H1 (cell line): ENCODE measurements around the gene CCNY. TPM values are rescaled to one million over a fixed set of nuclear protein-coding genes. Genes with fewer than 3 reads are reported as not detected.

Experiments used
- CTCF ChIA-PET: fragments of 300-600 bp; sonication (Branson Sonifier 250); formaldehyde crosslinking; loops from one replicate; lab custom pipeline; 2021; ENCODE audit not compliant: partially characterized antibody; lab: Charles Lee
- POLR2A ChIA-PET: fragments of 300-600 bp; sonication (Branson Sonifier 250); formaldehyde crosslinking; loops from one replicate; lab custom pipeline; 2021; ENCODE audit warnings: inconsistent platforms; ENCODE audit not compliant: partially characterized antibody; lab: Charles Lee
- DNase-seq, 2 experiments: peaks; one replicate each; pipeline versions ENCODE4 v3.0.0 to v3.0.0-alpha.2; 2010 to 2022; ENCODE audit warnings: low spot score in 2 of 2, low read depth in 1 of 2, mixed read lengths in 1 of 2
- FAIRE-seq: peaks from 2 replicates; lab custom pipeline; 2011; peaks lifted over from hg19 to GRCh38; lab: Jason Lieb, UNC
- H2AFZ ChIP-seq: 2 replicates; pipeline ENCODE4 v1.8.1; 2012; ENCODE audit warnings: low read length, inconsistent platforms
- H2AK5ac ChIP-seq: 2 replicates; pipeline ENCODE4 v1.6.1; 2013; ENCODE audit warnings: low read depth, low read length
- H2BK120ac ChIP-seq: replicated peaks from 2 replicates; pipeline ENCODE3; 2013; ENCODE audit warnings: low read depth, low read length, inconsistent platforms
- H2BK12ac ChIP-seq: 2 replicates; pipeline ENCODE4 v1.6.1; 2013; ENCODE audit warnings: low read depth, low read length
- H2BK15ac ChIP-seq: 2 replicates; pipeline ENCODE4 v1.6.1; 2013; ENCODE audit warnings: low read length
- H2BK20ac ChIP-seq: 2 replicates; pipeline ENCODE4 v1.6.1; 2013; ENCODE audit warnings: low read length
- H2BK5ac ChIP-seq: 2 replicates; pipeline ENCODE4 v1.6.1; 2013; ENCODE audit warnings: low read depth, low read length
- H3K14ac ChIP-seq: 2 replicates; pipeline ENCODE4 v1.6.1; 2013; ENCODE audit warnings: inconsistent platforms; ENCODE audit not compliant: insufficient read length
- H3K18ac ChIP-seq: 2 replicates; pipeline ENCODE4 v1.6.1; 2013; ENCODE audit warnings: low read length; ENCODE audit errors: extremely low read depth
- H3K23ac ChIP-seq: 2 replicates; pipeline ENCODE4 v1.6.1; 2013; ENCODE audit warnings: inconsistent platforms; ENCODE audit not compliant: insufficient read length
- H3K23me2 ChIP-seq: 2 replicates; pipeline ENCODE4 v1.6.1; 2013; ENCODE audit warnings: low read depth, low read length
- H3K27ac ChIP-seq: 2 replicates; pipeline ENCODE4 v1.6.1; 2011; ENCODE audit warnings: low read depth, low read length, inconsistent platforms
- H3K27me3 ChIP-seq, 4 experiments: replicated peaks in 1 of 4; 1 replicate in 1 of 4; 2 replicates in 3 of 4; pipeline versions ENCODE4 v1.6.1 to v1.8.1; 2011 to 2013; ENCODE audit warnings: low read length in 3 of 4, mild to moderate bottlenecking in 3 of 4, inconsistent platforms in 2 of 4, mixed read lengths in 2 of 4, moderate library complexity in 1 of 4; ENCODE audit not compliant: control insufficient read depth in 3 of 4, insufficient read depth in 3 of 4; ENCODE audit errors: extremely low read depth in 1 of 4
- H3K36me3 ChIP-seq, 4 experiments: 2 replicates each; pipeline versions ENCODE4 v1.6.1 to v1.8.1; 2011 to 2013; ENCODE audit warnings: mild to moderate bottlenecking in 4 of 4, low read length in 3 of 4, moderate library complexity in 2 of 4, control low read depth in 1 of 4, inconsistent platforms in 1 of 4; ENCODE audit not compliant: insufficient read depth in 4 of 4, control insufficient read depth in 2 of 4
- H3K4ac ChIP-seq: replicated peaks from 2 replicates; pipeline ENCODE3; 2013; ENCODE audit warnings: low read length, low read depth, mixed read lengths, inconsistent platforms; ENCODE audit not compliant: insufficient read length
- H3K4me1 ChIP-seq, 4 experiments: replicated peaks in 1 of 4; 1 replicate in 1 of 4; 2 replicates in 3 of 4; pipeline versions ENCODE4 v1.6.1 to v1.8.1; 2011 to 2013; ENCODE audit warnings: low read length in 3 of 4, inconsistent platforms in 2 of 4, mixed read lengths in 1 of 4; ENCODE audit not compliant: insufficient read depth in 4 of 4, control insufficient read depth in 3 of 4
- H3K4me2 ChIP-seq, 2 experiments: 2 replicates each; pipeline versions ENCODE4 v1.6.1 to v1.8.1; 2011 to 2013; ENCODE audit warnings: low read depth in 2 of 2, low read length in 2 of 2, control low read depth in 1 of 2, inconsistent platforms in 1 of 2, mild to moderate bottlenecking in 1 of 2; ENCODE audit not compliant: insufficient read depth in 1 of 2
- H3K4me3 ChIP-seq, 4 experiments: fragments of 200-600, 300-600 bp in 1 of 4; sonication (generic), shearing (Covaris generic), sonication (Bioruptor Twin) in 1 of 4; 2 replicates each; pipeline versions ENCODE4 v1.5.1 to v1.8.1; 2011 to 2016; ENCODE audit warnings: low read length in 4 of 4, low read depth in 3 of 4, control low read depth in 2 of 4, inconsistent platforms in 2 of 4, mild to moderate bottlenecking in 2 of 4, mixed read lengths in 1 of 4, moderate library complexity in 1 of 4; ENCODE audit not compliant: insufficient read depth in 2 of 4; ENCODE audit errors: extremely low read depth in 1 of 4
- H3K56ac ChIP-seq: replicated peaks from 2 replicates; pipeline ENCODE3; 2013; ENCODE audit warnings: low read depth, mild to moderate bottlenecking, mixed read lengths, low read length, inconsistent platforms; ENCODE audit not compliant: insufficient read length
- H3K79me1 ChIP-seq: 2 replicates; pipeline ENCODE4 v1.6.1; 2013; ENCODE audit warnings: low read depth, low read length, control low read depth
- H3K79me2 ChIP-seq, 2 experiments: 2 replicates each; pipeline versions ENCODE4 v1.6.1 to v1.8.1; 2012 to 2013; ENCODE audit warnings: low read length in 2 of 2, mild to moderate bottlenecking in 2 of 2, inconsistent platforms in 1 of 2; ENCODE audit not compliant: insufficient read depth in 2 of 2, control insufficient read depth in 1 of 2
- H3K9ac ChIP-seq, 4 experiments: replicated peaks in 1 of 4; 1 replicate in 1 of 4; 2 replicates in 3 of 4; pipeline versions ENCODE4 v1.6.1 to v1.8.1; 2011 to 2013; ENCODE audit warnings: low read depth in 3 of 4, low read length in 3 of 4, control low read depth in 2 of 4, mild to moderate bottlenecking in 2 of 4, moderate library complexity in 2 of 4, inconsistent platforms in 1 of 4; ENCODE audit errors: extremely low read depth in 1 of 4
- H3K9me3 ChIP-seq, 2 experiments: 2 replicates each; pipeline versions ENCODE4 v1.6.1 to v1.8.1; 2012 to 2013; ENCODE audit warnings: mild to moderate bottlenecking in 2 of 2, moderate library complexity in 2 of 2, control low read depth in 1 of 2, inconsistent platforms in 1 of 2, low read depth in 1 of 2, low read length in 1 of 2, mixed read lengths in 1 of 2; ENCODE audit not compliant: insufficient read depth in 2 of 2
- H4K20me1 ChIP-seq, 2 experiments: replicated peaks in 1 of 2; 2 replicates each; pipeline versions ENCODE3 to v1.8.1; 2011 to 2013; ENCODE audit warnings: inconsistent platforms in 2 of 2, low read length in 2 of 2, mild to moderate bottlenecking in 1 of 2; ENCODE audit not compliant: insufficient read depth in 2 of 2, control insufficient read depth in 1 of 2
- H4K5ac ChIP-seq: 2 replicates; pipeline ENCODE4 v1.6.1; 2013; ENCODE audit warnings: low read length, low read depth, mixed read lengths, inconsistent platforms; ENCODE audit not compliant: insufficient read length
- H4K8ac ChIP-seq: 2 replicates; pipeline ENCODE4 v1.8.0; 2013; ENCODE audit warnings: mild to moderate bottlenecking, moderate library complexity, low read length, inconsistent platforms; ENCODE audit not compliant: insufficient read depth; ENCODE audit errors: extremely low read depth
- H4K91ac ChIP-seq: replicated peaks from 2 replicates; pipeline ENCODE3; 2013; ENCODE audit warnings: low read length, mixed read lengths, inconsistent platforms; ENCODE audit not compliant: insufficient read length
- CEBPB ChIP-seq: IDR thresholded peaks from 2 replicates; pipeline ENCODE4 v1.6.1; 2012; ENCODE audit warnings: low read depth, low read length
- CHD1 ChIP-seq: IDR thresholded peaks from 2 replicates; pipeline ENCODE4 v1.6.1; 2012; ENCODE audit warnings: low read depth, low read length, improper control_type of control experiment
- EP300 ChIP-seq, 2 experiments: IDR thresholded peaks; 1 replicate in 1 of 2; 2 replicates in 1 of 2; pipeline ENCODE4 v1.6.1; 2011 to 2012; ENCODE audit warnings: low read depth in 2 of 2, low read length in 2 of 2, mild to moderate bottlenecking in 2 of 2, borderline replicate concordance in 1 of 2, inconsistent platforms in 1 of 2, moderate library complexity in 1 of 2
- EZH2 ChIP-seq: fragments of 200-600 bp; sonication (generic); IDR thresholded peaks from 2 replicates; pipeline ENCODE4 v1.7.1; 2012; ENCODE audit warnings: low read depth, mild to moderate bottlenecking, moderate library complexity, low read length, inconsistent platforms; ENCODE audit not compliant: severe bottlenecking
- KDM5A ChIP-seq: fragments of 200-600 bp; IDR thresholded peaks from 2 replicates; pipeline ENCODE4 v1.7.1; 2012; ENCODE audit warnings: mild to moderate bottlenecking, low read length, inconsistent platforms, mixed read lengths
- SP2 ChIP-seq: IDR thresholded peaks from 2 replicates; pipeline ENCODE4 v1.6.1; 2012; ENCODE audit warnings: mild to moderate bottlenecking, low read length, inconsistent platforms
- TBP ChIP-seq: IDR thresholded peaks from 2 replicates; pipeline ENCODE4 v1.6.1; 2011; ENCODE audit warnings: low read depth, low read length, improper control_type of control experiment
- TCF12 ChIP-seq: IDR thresholded peaks from 2 replicates; pipeline ENCODE4 v1.6.1; 2011; ENCODE audit warnings: low read depth, mild to moderate bottlenecking, low read length
- TEAD4 ChIP-seq: IDR thresholded peaks from 2 replicates; pipeline ENCODE4 v1.6.1; 2012; ENCODE audit warnings: low read depth, low read length, inconsistent platforms, mixed read lengths
- WGBS, 2 experiments: shearing (Covaris generic) in 1 of 2; methylation state at CpG; one replicate each; pipeline versions ENCODE4 v1.1.6 to v1.1.7; 2013 to 2015; ENCODE audit warnings: low lambda C conversion rate in 2 of 2, mixed read lengths in 2 of 2, inconsistent platforms in 1 of 2, low coverage in 1 of 2, missing lambda C conversion rate in 1 of 2; ENCODE audit not compliant: insufficient replicate concordance in 2 of 2, insufficient coverage in 1 of 2, insufficient read length in 1 of 2; ENCODE audit errors: extremely low coverage in 1 of 2, missing lambda C conversion rate in 1 of 2; 5-methylcytosine and 5-hydroxymethylcytosine counted together
- polyA plus RNA-seq, 7 experiments: library from polyadenylated mRNA; depleted of rRNA in 3 of 7; stranded (reverse) in 5 of 7; unstranded in 2 of 7; fragments of >200 nt in 5 of 7; fragments of 200-250 nt in 2 of 7; gene quantifications; 1 replicate in 5 of 7; 2 replicates in 1 of 7; 4 replicates in 1 of 7; pipeline versions ENCODE4 v1.2.1 to v1.2.3, GENCODE V29; 2011 to 2013; ENCODE audit warnings: missing spikeins in 2 of 7, mixed read lengths in 2 of 7
- total RNA-seq: library from RNA; stranded (reverse); fragmentation: NEBNext Ultra II Directional; extraction: Animal tissue kit (Norgen Biotek cat#: 25700); gene quantifications from 2 replicates; pipeline ENCODE4 v1.2.1, GENCODE V29; 2021
- TF ChIP-seq, protein P1 (sequence below): IDR thresholded peaks from 2 replicates; pipeline ENCODE4 v1.6.1; 2012; ENCODE audit warnings: low read length, inconsistent platforms

The CCNY gene
- total and polyA plus RNA-seq, 2 of the 8 experiments (the other 6 are each of a cell fraction or from before 2014, with no cell fraction given): 25.3 to 68.2 TPM

DNA sequence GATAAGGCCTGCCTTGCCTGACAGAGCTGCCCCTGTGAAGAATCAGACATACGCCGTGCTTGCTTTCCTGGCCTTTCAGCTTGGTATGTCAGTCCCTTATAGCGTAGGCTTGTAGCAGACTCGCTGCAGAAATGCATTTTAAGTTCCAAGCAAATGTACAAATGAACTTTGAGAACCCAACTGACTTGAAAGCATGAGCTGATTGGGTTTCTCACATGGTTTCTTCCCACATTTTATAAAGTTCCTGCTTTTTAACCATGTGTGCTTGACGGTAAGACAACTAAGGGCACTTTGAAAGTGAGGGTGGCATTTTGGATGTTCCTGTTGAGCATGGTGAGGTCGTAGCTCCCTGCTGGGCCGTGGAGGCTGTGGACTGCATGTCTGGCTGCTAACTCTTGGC lies 62.6 kb downstream of the CCNY start:
- 93% methylated on average over 7 of the region's 7 CpGs; no CpG with 5 or more reads in 1 of the 2 experiments for WGBS, 2 experiments
- no peak overlapping the region for H2AFZ ChIP-seq
- H2AK5ac ChIP-seq: peak overlapping the region; percentile 17; the same call in 1 of the 2 replicates
- ChIA-PET CTCF (interaction anchor here (0.6 kb wide), 1 partner anchor 16 kb away, joined by 3 read pairs; no protein-coding TSS in a partner anchor), POLR2A (no interaction called here)
- no peak overlapping the region for H3K4me3 ChIP-seq
- FAIRE-seq (no peak), DNase-seq (no peak)
- no peak overlapping the region for H3K4me2 ChIP-seq
- 0 out of 2 replicates have a peak overlapping the region, but pooled peaks have one; percentile 88 for H2BK15ac ChIP-seq
- H3K23ac ChIP-seq: no peak overlapping the region
- H4K8ac ChIP-seq: no peak overlapping the region
- no peak overlapping the region for H3K9ac ChIP-seq
- no peak overlapping the region for H3K14ac ChIP-seq
- no peaks in the 10 kb centered on the region for H3K27me3 ChIP-seq
- H3K18ac ChIP-seq: no peak overlapping the region
- peaks cover 18 to 34% (median 25%) of the 10 kb centered on the region in 4 experiments for H3K4me1 ChIP-seq
- no peaks in the 10 kb centered on the region for H3K23me2 ChIP-seq
- peaks cover 21% of the 10 kb centered on the region for H3K79me1 ChIP-seq
- peaks cover 15 to 88% of the 10 kb centered on the region in 2 experiments for H3K79me2 ChIP-seq
- H4K91ac ChIP-seq: no peak overlapping the region
- no peak overlapping the region for H3K56ac ChIP-seq
- H2BK20ac ChIP-seq: no peak overlapping the region
- H4K5ac ChIP-seq: no peak overlapping the region
- H3K9me3 ChIP-seq: no peaks in the 10 kb centered on the region
- no peaks in the 10 kb centered on the region; a peak in 1 of 8 replicates for H3K36me3 ChIP-seq
- H2BK12ac ChIP-seq: peak overlapping the region; percentile 22; the same call in 1 of the 2 replicates
- H4K20me1 ChIP-seq: peaks cover 0 to 11% of the 10 kb centered on the region in 2 experiments
- no peak overlapping the region for H3K4ac ChIP-seq
- H3K27ac ChIP-seq: no peak overlapping the region
- no peak overlapping the region for H2BK120ac ChIP-seq
- no peak overlapping the region for H2BK5ac ChIP-seq
- TF ChIP-seq EZH2: no peak
- TF ChIP-seq TBP: no peak
- no peak for TF ChIP-seq TCF12
- TF ChIP-seq KDM5A: no peak
- no peak for TF ChIP-seq SP2
- no peak for TF ChIP-seq EP300 (IDR thresholded peaks at IDR 0.05; ENCODE audit: borderline replicate concordance in 1 of 2, low read depth in 2 of 2, low read length in 2 of 2)
- TF ChIP-seq, protein P1, sequence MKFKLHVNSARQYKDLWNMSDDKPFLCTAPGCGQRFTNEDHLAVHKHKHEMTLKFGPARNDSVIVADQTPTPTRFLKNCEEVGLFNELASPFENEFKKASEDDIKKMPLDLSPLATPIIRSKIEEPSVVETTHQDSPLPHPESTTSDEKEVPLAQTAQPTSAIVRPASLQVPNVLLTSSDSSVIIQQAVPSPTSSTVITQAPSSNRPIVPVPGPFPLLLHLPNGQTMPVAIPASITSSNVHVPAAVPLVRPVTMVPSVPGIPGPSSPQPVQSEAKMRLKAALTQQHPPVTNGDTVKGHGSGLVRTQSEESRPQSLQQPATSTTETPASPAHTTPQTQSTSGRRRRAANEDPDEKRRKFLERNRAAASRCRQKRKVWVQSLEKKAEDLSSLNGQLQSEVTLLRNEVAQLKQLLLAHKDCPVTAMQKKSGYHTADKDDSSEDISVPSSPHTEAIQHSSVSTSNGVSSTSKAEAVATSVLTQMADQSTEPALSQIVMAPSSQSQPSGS: no peak
- TF ChIP-seq TEAD4: no peak
- no peak for TF ChIP-seq CEBPB
- TF ChIP-seq CHD1: no peak
